ENCODE measurements around the gene FBXO33. TPM values are rescaled to one million over a fixed set of nuclear protein-coding genes. Genes with fewer than 3 reads are reported as not detected.

The FBXO33 gene
- total RNA-seq, 2 experiments from 2014 or later, result 16.8 to 18.6 TPM

DNA sequence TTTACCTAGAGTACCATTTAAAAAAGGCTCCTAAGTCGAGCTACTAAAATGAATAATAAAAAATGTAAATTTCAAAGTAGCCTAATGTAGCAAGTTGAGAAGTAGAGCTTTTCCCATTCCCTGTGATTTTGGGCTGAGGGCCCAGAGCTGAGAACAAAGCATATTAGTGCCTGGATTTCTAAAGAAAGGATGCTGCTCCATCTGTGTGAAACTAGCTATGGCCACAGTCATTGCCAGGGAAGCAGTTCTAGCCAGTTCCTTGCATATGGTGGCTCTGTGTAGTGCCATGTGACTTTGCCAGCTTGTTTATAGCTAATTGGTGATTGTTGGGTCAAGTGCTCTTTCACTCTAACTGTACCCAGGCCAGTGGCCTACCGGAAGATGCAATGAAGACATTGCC lies 20.4 kb upstream of the FBXO33 start:
- Mint-ChIP-seq H3K27me3 (peaks cover 2% of the 10 kb centered on the region), H3K4me3 (no peak overlapping the region), H3K9me3 (peaks cover 5% of the 10 kb centered on the region), H3K27ac (no peak overlapping the region), H3K4me1 (ENCODE audit: low read depth) (peaks cover 37% of the 10 kb centered on the region), H3K36me3 (ENCODE audit: low read depth) (peaks cover 2% of the 10 kb centered on the region)
- CTCF ChIA-PET, result interaction anchor here (0.9 kb wide), 1 partner anchor 26 kb away, joined by 3 read pairs; no protein-coding TSS in a partner anchor
- DNase-seq (no peak), ATAC-seq (no peak)
- POLR2A ChIA-PET, result interaction anchor here (0.7 to 1.3 kb wide), 2 partner anchors 21 to 608 kb away, joined by 3 read pairs; no protein-coding TSS in a partner anchor
- intact Hi-C loops (cut with micrococcal nuclease), result no loop called here
- TF ChIP-seq, protein P1, sequence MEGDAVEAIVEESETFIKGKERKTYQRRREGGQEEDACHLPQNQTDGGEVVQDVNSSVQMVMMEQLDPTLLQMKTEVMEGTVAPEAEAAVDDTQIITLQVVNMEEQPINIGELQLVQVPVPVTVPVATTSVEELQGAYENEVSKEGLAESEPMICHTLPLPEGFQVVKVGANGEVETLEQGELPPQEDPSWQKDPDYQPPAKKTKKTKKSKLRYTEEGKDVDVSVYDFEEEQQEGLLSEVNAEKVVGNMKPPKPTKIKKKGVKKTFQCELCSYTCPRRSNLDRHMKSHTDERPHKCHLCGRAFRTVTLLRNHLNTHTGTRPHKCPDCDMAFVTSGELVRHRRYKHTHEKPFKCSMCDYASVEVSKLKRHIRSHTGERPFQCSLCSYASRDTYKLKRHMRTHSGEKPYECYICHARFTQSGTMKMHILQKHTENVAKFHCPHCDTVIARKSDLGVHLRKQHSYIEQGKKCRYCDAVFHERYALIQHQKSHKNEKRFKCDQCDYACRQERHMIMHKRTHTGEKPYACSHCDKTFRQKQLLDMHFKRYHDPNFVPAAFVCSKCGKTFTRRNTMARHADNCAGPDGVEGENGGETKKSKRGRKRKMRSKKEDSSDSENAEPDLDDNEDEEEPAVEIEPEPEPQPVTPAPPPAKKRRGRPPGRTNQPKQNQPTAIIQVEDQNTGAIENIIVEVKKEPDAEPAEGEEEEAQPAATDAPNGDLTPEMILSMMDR (IDR thresholded peaks at IDR 0.05), result no peak

DNA sequence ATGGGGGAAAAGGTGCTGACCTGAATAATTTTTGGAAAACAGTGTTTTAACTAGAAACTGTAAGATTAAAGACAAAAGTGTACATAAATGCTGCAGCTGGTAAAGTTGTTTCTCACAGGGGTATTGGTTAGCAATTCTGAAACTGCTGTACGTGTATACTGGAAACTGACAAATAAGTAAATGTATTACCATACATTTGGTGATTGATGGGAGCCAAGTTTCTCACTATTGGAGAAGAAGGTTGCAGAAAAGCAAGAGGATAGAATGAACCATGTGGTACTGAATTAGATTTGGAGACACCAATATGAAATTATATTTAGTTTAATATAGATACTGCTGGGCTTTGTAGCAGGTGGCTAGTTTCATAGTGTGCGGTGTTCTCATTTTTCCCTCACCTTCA lies 19.6 kb upstream of the FBXO33 start:
- DNase-seq (no peak), ATAC-seq (peak; percentile 45)
- peaks cover 2% of the 10 kb centered on the region for H3K27me3 Mint-ChIP-seq
- CTCF ChIA-PET, result no interaction called here
- intact Hi-C loops (cut with micrococcal nuclease), result no loop called here
- peaks cover 2% of the 10 kb centered on the region for H3K36me3 Mint-ChIP-seq (ENCODE audit: low read depth)
- H3K4me1 Mint-ChIP-seq (ENCODE audit: low read depth), result peaks cover 46% of the 10 kb centered on the region
- no peak overlapping the region for H3K27ac Mint-ChIP-seq
- H3K4me3 Mint-ChIP-seq, result no peak overlapping the region
- TF ChIP-seq, protein P1 (IDR thresholded peaks at IDR 0.05), result no peak
- POLR2A ChIA-PET, result interaction anchor here (1.3 kb wide), 1 partner anchor 21 kb away, joined by 3 read pairs; no protein-coding TSS in a partner anchor
- H3K9me3 Mint-ChIP-seq, result no peaks in the 10 kb centered on the region

DNA sequence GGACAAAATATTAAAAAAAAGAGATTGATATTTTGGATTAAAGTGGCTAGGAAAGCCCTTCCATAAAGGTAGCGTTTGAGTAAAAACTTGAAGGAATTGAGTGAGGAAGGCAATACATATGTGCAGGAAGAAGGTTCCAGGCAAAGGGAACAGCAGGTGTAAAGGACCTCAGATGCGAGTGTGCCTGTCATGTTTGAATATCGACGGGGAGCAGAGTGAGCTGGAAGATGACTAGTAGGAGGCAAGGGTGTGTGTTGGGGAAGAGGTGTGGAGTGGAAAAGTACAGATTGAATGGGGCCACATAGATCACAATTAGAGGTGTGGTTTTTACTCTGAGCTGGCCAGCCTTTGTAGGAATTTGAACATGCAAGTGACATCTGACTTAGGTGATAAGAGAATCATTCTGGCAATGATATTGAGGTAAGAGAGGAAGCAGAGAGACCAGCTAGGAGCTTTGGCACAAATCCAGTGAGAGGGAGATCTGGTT lies 15.0 kb upstream of the FBXO33 start:
- peaks cover 2% of the 10 kb centered on the region for H3K36me3 Mint-ChIP-seq (ENCODE audit: low read depth)
- TF ChIP-seq, protein P1 (IDR thresholded peaks at IDR 0.05), result no peak
- H3K27ac Mint-ChIP-seq, result peak overlapping the region; percentile 94
- ATAC-seq, result peak; percentile 40
- no peaks in the 10 kb centered on the region for H3K9me3 Mint-ChIP-seq
- peaks cover 57% of the 10 kb centered on the region for H3K4me1 Mint-ChIP-seq (ENCODE audit: low read depth)
- no peak overlapping the region for H3K4me3 Mint-ChIP-seq
- H3K27me3 Mint-ChIP-seq, result no peaks in the 10 kb centered on the region
- intact Hi-C loops (cut with micrococcal nuclease), result no loop called here
- peak; percentile 35 for DNase-seq
- CTCF ChIA-PET, result interaction anchor here (0.5 to 3.0 kb wide), 3 partner anchors 12 to 22 kb away, joined by 3 to 12 read pairs (median 3); partner anchors contain the start of gene FBXO33
- POLR2A ChIA-PET, result interaction anchor here (0.9 to 2.6 kb wide), 2 partner anchors 15 to 277 kb away, joined by 4 to 9 read pairs; partner anchors contain the start of genes FBXO33 and TRAPPC6B

DNA sequence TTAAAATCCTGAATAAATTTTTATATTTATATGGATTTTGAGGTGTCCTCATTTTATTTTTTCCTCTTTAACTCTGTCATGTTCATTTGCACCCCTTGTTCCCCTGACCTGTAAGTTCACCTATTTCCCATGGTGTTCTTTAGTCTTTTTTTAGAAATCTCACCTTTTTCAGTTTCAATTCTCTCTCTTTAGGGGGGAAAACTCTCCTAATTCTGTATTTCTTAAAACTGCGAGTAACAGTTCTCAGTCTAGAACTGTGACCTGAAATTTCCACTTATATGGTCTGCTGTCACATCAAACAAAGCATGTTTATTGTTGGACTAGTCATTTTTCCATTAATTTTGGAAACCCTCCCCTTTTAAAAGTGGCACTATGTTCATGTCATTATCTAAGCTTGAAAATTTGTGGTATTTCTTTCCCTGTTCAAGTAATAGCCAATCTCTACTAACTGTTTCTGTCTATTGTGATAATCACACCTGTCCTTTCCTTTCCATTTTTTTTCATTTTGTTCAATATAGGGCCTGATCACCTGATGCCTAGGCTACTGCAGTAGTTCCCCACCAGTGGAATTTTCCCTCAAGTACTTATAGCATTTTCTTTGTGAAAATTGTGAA lies 14.0 kb upstream of the FBXO33 start:
- peak overlapping the region; percentile 94 for H3K27ac Mint-ChIP-seq
- H3K4me3 Mint-ChIP-seq, result peak overlapping the region; percentile 37
- POLR2A ChIA-PET, result interaction anchor here (1.7 to 1.9 kb wide), 2 partner anchors 12 to 13 kb away, joined by 5 to 11 read pairs; partner anchors contain the start of gene FBXO33
- no peaks in the 10 kb centered on the region for H3K9me3 Mint-ChIP-seq
- ATAC-seq (peak; percentile 54), DNase-seq (no peak)
- H3K36me3 Mint-ChIP-seq (ENCODE audit: low read depth), result peaks cover 2% of the 10 kb centered on the region
- CTCF ChIA-PET, result interaction anchor here (1.1 to 3.0 kb wide), 3 partner anchors 11 to 32 kb away, joined by 3 to 12 read pairs (median 3); partner anchors contain the start of gene FBXO33
- TF ChIP-seq, protein P1 (IDR thresholded peaks at IDR 0.05), result no peak
- H3K4me1 Mint-ChIP-seq (ENCODE audit: low read depth), result peaks cover 47% of the 10 kb centered on the region
- no peaks in the 10 kb centered on the region for H3K27me3 Mint-ChIP-seq
- intact Hi-C loops (cut with micrococcal nuclease), result no loop called here

DNA sequence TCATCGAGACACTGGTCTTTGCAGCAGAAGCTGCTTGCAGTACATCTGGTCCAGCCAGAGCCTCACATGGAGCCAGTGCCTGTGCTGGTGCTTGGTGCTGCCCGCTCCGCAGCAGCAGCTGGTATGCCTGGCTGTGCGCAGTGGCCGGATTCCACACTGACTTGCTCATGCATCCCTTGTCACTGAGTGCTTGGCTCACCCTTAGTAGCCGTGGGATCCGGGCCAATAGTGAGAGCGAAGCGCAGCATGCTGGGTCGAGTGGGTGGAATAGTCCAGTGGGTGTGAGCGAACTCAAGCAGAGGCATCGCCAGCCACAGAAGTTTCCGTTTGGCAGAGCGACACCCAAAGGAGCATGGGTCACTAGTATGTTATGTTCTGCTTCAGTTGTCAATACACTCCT lies 10.1 kb upstream of the FBXO33 start:
- Mint-ChIP-seq H3K9me3 (no peaks in the 10 kb centered on the region), H3K27ac (no peak overlapping the region), H3K4me3 (no peak overlapping the region), H3K36me3 (ENCODE audit: low read depth) (no peaks in the 10 kb centered on the region), H3K4me1 (ENCODE audit: low read depth) (peaks cover 26% of the 10 kb centered on the region), H3K27me3 (no peaks in the 10 kb centered on the region)
- TF ChIP-seq, protein P1 (IDR thresholded peaks at IDR 0.05), result no peak
- CTCF ChIA-PET, result interaction anchor here (1.0 to 1.2 kb wide), 2 partner anchors 16 to 26 kb away, joined by 3 read pairs; no protein-coding TSS in a partner anchor
- ATAC-seq (no peak), DNase-seq (no peak)
- intact Hi-C loops (cut with micrococcal nuclease), result no loop called here
- POLR2A ChIA-PET, result no interaction called here
